HCT116 (cell line): ENCODE measurements around the gene CDK5RAP1. TPM values are rescaled to one million over a fixed set of nuclear protein-coding genes. Genes with fewer than 3 reads are reported as not detected.

Source experiments
- ATAC-seq: fragments of 200-7000 bp; cut with Tn5 transposase; 2 replicates; pipeline ENCODE4 v1.9.1; 2020; ENCODE audit warnings: mild to moderate bottlenecking, moderate library complexity
- Bru-seq: library from RNA; stranded (reverse); fragments of 400-500 nt; gene quantifications from one replicate; lab custom pipeline; 2021; lab: Mats Ljungman, UMichigan
- BruChase-seq, 2 experiments: library from RNA; stranded (reverse); fragments of 400-500 nt; gene quantifications; one replicate each; lab custom pipeline; 2021; lab: Mats Ljungman, UMichigan
- BruUV-seq: library from RNA; stranded (reverse); fragments of 400-500 nt; replicated peaks from 2 replicates; lab custom pipeline; 2021; lab: Mats Ljungman, UMichigan
- CTCF ChIA-PET: fragments of 300-600 bp; sonication (Branson Sonifier 250); formaldehyde crosslinking; loops from one replicate; lab custom pipeline; 2021; ENCODE audit warnings: antibody characterized with exemption; lab: Charles Lee
- POLR2A ChIA-PET: fragments of 300-600, 350-600 bp; sonication (Branson Sonifier 250); formaldehyde crosslinking; loops from one replicate; lab custom pipeline; 2021; ENCODE audit warnings: antibody characterized with exemption; lab: Charles Lee
- RAD21 ChIA-PET, 2 experiments: fragments of 300-600 bp; sonication (Branson Sonifier 250); formaldehyde crosslinking; loops; one replicate each; lab custom pipeline; 2023; ENCODE audit warnings: low total read pairs in 2 of 2; ENCODE audit not compliant: uncharacterized antibody in 2 of 2, unreplicated experiment in 2 of 2, low non-redundant PET in 1 of 2; lab: Charles Lee
- DNase-seq: peaks from one replicate; pipeline ENCODE4 v3.0.0-alpha.2; 2010; ENCODE audit warnings: low read depth, low spot score
- H2AFZ ChIP-seq: fragments of 200-600 bp; shearing (Covaris generic), sonication (generic); 2 replicates; pipeline ENCODE4 v1.6.1; 2017; ENCODE audit warnings: low read depth, mixed run types, mixed read lengths, antibody characterized with exemption, low read length; ENCODE audit not compliant: poor library complexity, severe bottlenecking
- H3K27ac ChIP-seq: 2 replicates; pipeline ENCODE4 v1.5.1; 2012; ENCODE audit warnings: low read depth, low read length
- H3K27me3 ChIP-seq: fragments of 200-600 bp; sonication (generic); 2 replicates; pipeline ENCODE4 v1.6.1; 2016; ENCODE audit warnings: mixed run types, low read length, mixed read lengths; ENCODE audit not compliant: insufficient read depth
- H3K36me3 ChIP-seq, 2 experiments: fragments of 200-500 bp in 1 of 2; fragments of 200-600 bp in 1 of 2; sonication (Bioruptor generic) in 1 of 2; sonication (generic) in 1 of 2; 2 replicates each; pipeline versions ENCODE4 v1.5.1 to v1.6.1; 2014 to 2016; ENCODE audit warnings: low read length in 2 of 2, inconsistent platforms in 1 of 2, mixed read lengths in 1 of 2, mixed run types in 1 of 2; ENCODE audit not compliant: insufficient read depth in 2 of 2, control insufficient read depth in 1 of 2
- H3K4me1 ChIP-seq, 2 experiments: fragments of 200-600 bp in 1 of 2; sonication (generic) in 1 of 2; 2 replicates each; pipeline versions ENCODE4 v1.5.1 to v1.6.1; 2012 to 2017; ENCODE audit warnings: low read length in 2 of 2, inconsistent platforms in 1 of 2, mild to moderate bottlenecking in 1 of 2, mixed read lengths in 1 of 2, mixed run types in 1 of 2, moderate library complexity in 1 of 2; ENCODE audit not compliant: insufficient read depth in 2 of 2, control insufficient read depth in 1 of 2
- H3K4me2 ChIP-seq: fragments of 200-600 bp; sonication (generic); 2 replicates; pipeline ENCODE4 v1.6.1; 2017; ENCODE audit warnings: mixed run types, low read length, mixed read lengths
- H3K4me3 ChIP-seq, 2 experiments: fragments of 200-600 bp in 1 of 2; sonication (generic) in 1 of 2; replicated peaks in 1 of 2; 2 replicates each; pipeline ENCODE4 v1.5.1; 2011 to 2016; ENCODE audit warnings: low read length in 2 of 2, control low read depth in 1 of 2, low read depth in 1 of 2, mild to moderate bottlenecking in 1 of 2, mixed read lengths in 1 of 2, mixed run types in 1 of 2
- H3K79me2 ChIP-seq: fragments of 200-600 bp; sonication (generic); 2 replicates; pipeline ENCODE4 v1.6.1; 2017; ENCODE audit warnings: mild to moderate bottlenecking, mixed run types, low read length, moderate library complexity, mixed read lengths; ENCODE audit not compliant: insufficient read depth
- H3K9ac ChIP-seq: fragments of 200-600 bp; sonication (generic); 2 replicates; pipeline ENCODE4 v1.6.1; 2016; ENCODE audit warnings: low read length, mixed read lengths
- H3K9me2 ChIP-seq: fragments of 200-600 bp; sonication (generic), shearing (Covaris generic); 2 replicates; pipeline ENCODE4 v1.6.1; 2017; ENCODE audit warnings: mixed run types, mild to moderate bottlenecking, moderate library complexity; ENCODE audit not compliant: insufficient read depth
- H3K9me3 ChIP-seq, 2 experiments: fragments of 200-500 bp in 1 of 2; fragments of 200-600 bp in 1 of 2; sonication (Bioruptor generic) in 1 of 2; sonication (generic) in 1 of 2; 2 replicates each; pipeline ENCODE4 v1.6.1; 2014 to 2017; ENCODE audit warnings: low read length in 2 of 2, mixed read lengths in 2 of 2, inconsistent platforms in 1 of 2, low read depth in 1 of 2, mild to moderate bottlenecking in 1 of 2, mixed run types in 1 of 2, moderate library complexity in 1 of 2; ENCODE audit not compliant: control insufficient read depth in 1 of 2, insufficient read depth in 1 of 2
- H4K20me1 ChIP-seq: fragments of 200-600 bp; sonication (generic), shearing (Covaris generic); 2 replicates; pipeline ENCODE4 v1.6.1; 2017; ENCODE audit warnings: mixed run types, mild to moderate bottlenecking, moderate library complexity; ENCODE audit not compliant: insufficient read depth
- CBX3 ChIP-seq: IDR thresholded peaks from 2 replicates; pipeline ENCODE4 v1.6.1; 2012; ENCODE audit warnings: low read depth
- CEBPB ChIP-seq: IDR thresholded peaks from 2 replicates; pipeline ENCODE4 v1.6.1; 2012; ENCODE audit warnings: low read depth
- CTCF ChIP-seq, 3 experiments: fragments of 200-600 bp in 1 of 3; sonication (generic) in 1 of 3; IDR thresholded peaks in 2 of 3; conservative IDR thresholded peaks in 1 of 3; 2 replicates each; pipeline ENCODE4 v1.5.1; 2012 to 2017; ENCODE audit warnings: low read depth in 2 of 3, low read length in 2 of 3, antibody characterized with exemption in 1 of 3, borderline replicate concordance in 1 of 3, control low read depth in 1 of 3, mild to moderate bottlenecking in 1 of 3, mixed read lengths in 1 of 3, mixed run types in 1 of 3, moderate library complexity in 1 of 3; ENCODE audit not compliant: insufficient read depth in 1 of 3
- EGR1 ChIP-seq: IDR thresholded peaks from 2 replicates; pipeline ENCODE4 v1.6.1; 2012; ENCODE audit warnings: low read depth
- EZH2 ChIP-seq: fragments of 200-600 bp; sonication (generic); IDR thresholded peaks from 2 replicates; pipeline ENCODE4 v1.6.1; 2017; ENCODE audit warnings: antibody characterized with exemption, mixed run types
- FOSL1 ChIP-seq: IDR thresholded peaks from 2 replicates; pipeline ENCODE4 v1.6.1; 2012; ENCODE audit warnings: low read depth
- MAX ChIP-seq: IDR thresholded peaks from 2 replicates; pipeline ENCODE4 v1.6.1; 2012
- POLR2A ChIP-seq: IDR thresholded peaks from 2 replicates; pipeline ENCODE4 v1.7.0; 2011; ENCODE audit warnings: borderline replicate concordance; ENCODE audit not compliant: insufficient read depth, insufficient read length; ENCODE audit errors: extremely low read depth
- POLR2AphosphoS5 ChIP-seq: IDR thresholded peaks from 2 replicates; pipeline ENCODE4 v1.6.1; 2011; ENCODE audit warnings: mild to moderate bottlenecking, low read depth, low read length, moderate library complexity
- RAD21 ChIP-seq: IDR thresholded peaks from 2 replicates; pipeline ENCODE4 v1.6.1; 2012; ENCODE audit warnings: low read depth, mild to moderate bottlenecking
- REST ChIP-seq: IDR thresholded peaks from 2 replicates; pipeline ENCODE4 v1.6.1; 2012; ENCODE audit warnings: low read depth
- SIN3A ChIP-seq: IDR thresholded peaks from 2 replicates; pipeline ENCODE4 v1.6.1; 2012; ENCODE audit warnings: low read depth
- SP1 ChIP-seq: IDR thresholded peaks from 2 replicates; pipeline ENCODE4 v1.6.1; 2012; ENCODE audit warnings: low read depth
- SRF ChIP-seq: IDR thresholded peaks from 2 replicates; pipeline ENCODE4 v1.6.1; 2012; ENCODE audit warnings: low read depth
- TCF7L2 ChIP-seq: IDR thresholded peaks from 2 replicates; pipeline ENCODE4 v1.7.0; 2011; ENCODE audit warnings: borderline replicate concordance, inconsistent platforms; ENCODE audit not compliant: insufficient read depth, insufficient read length; ENCODE audit errors: extremely low read depth
- YY1 ChIP-seq: IDR thresholded peaks from 2 replicates; pipeline ENCODE4 v1.6.1; 2011; ENCODE audit warnings: low read length, low read depth, moderate library complexity, mild to moderate bottlenecking; ENCODE audit not compliant: insufficient replicate concordance; ENCODE audit errors: extremely low read depth
- ZFX ChIP-seq: fragments of 450-650 bp; IDR thresholded peaks from 2 replicates; pipeline ENCODE4 v1.6.1; 2017
- ZNF274 ChIP-seq: fragments of 200-500 bp; sonication (Bioruptor generic); IDR thresholded peaks from 2 replicates; pipeline ENCODE4 v1.6.1; 2014; ENCODE audit warnings: mild to moderate bottlenecking, low read depth, low read length, inconsistent platforms
- intact Hi-C: fragments of 100-400 bp; cut with micrococcal nuclease; formaldehyde crosslinking; loops from 2 replicates; pipeline ENCODE4 v1.10.0; 2022
- long read RNA-seq: library from polyadenylated mRNA; unstranded; transcript quantifications from one replicate; pipeline ENCODE4 v2.0.0, GENCODE V29; 2021; ENCODE audit not compliant: unreplicated experiment
- polyA plus RNA-seq: library from polyadenylated mRNA; unstranded; fragments of >200 nt; gene quantifications from 2 replicates; pipeline ENCODE4 v1.2.1, GENCODE V29; 2012; ENCODE audit warnings: missing spikeins
- total RNA-seq: library from RNA; stranded (reverse); gene quantifications from one replicate; pipeline ENCODE4 v1.2.1, GENCODE V29; 2021; ENCODE audit not compliant: unreplicated experiment

CDK5RAP1 gene
- total RNA-seq, result 41.4 TPM
- 41.4 and 43.8 TPM in 2 replicates for polyA plus RNA-seq
- percentile 71 among the genes with signal in this experiment for Bru-seq, nascent RNA
- BruChase-seq, experiment 1, labeled RNA remaining after a 6-hour chase, result percentile 78 among the genes with signal in this experiment
- BruChase-seq, experiment 2, labeled RNA remaining after a 2-hour chase, result percentile 76 among the genes with signal in this experiment
- long read RNA-seq, transcript CDK5RAP1-202 (14 exons, 2,122 nt), result major isoform, 85 of 133 reads
- long read RNA-seq, partial matches to known transcripts, result 8 of 133 reads
- long read RNA-seq, other reads (novel, unspliced or antisense), result 36 of 133 reads

GRCh38 chr20:33401184-33401920 lies at the start of gene CDK5RAP1:
Gene CDK5RAP1 (minus strand): TSS chr20:33401519. CDS start chr20:33397064, 4,455 bp downstream.
- Histone ChIP-seq H3K36me3 (no peaks in the 10 kb centered on the region; a peak in 2 of 4 replicates), H4K20me1 (no peaks in the 10 kb centered on the region), H3K9me2 (no peaks in the 10 kb centered on the region), H3K4me1 (peaks cover 10 to 15% of the 10 kb centered on the region in 2 experiments), H3K4me2 (peak within 1 kb of the TSS; percentile 85), H3K9ac (peak within 1 kb of the TSS; percentile 79), H3K79me2 (peaks cover 51% of the 10 kb centered on the region), H3K9me3 (no peaks in the 10 kb centered on the region), H2AFZ (peak within 1 kb of the TSS; percentile 92), H3K27me3 (no peaks in the 10 kb centered on the region), H3K27ac (peak within 1 kb of the TSS; percentile 54), H3K4me3 (peak within 1 kb of the TSS; percentile 90 to 99)
- DNase-seq (peak; percentile 88), ATAC-seq (peak; percentile 90)
- POLR2A ChIA-PET, result interaction anchor here (0.9 to 1.0 kb wide), 3 partner anchors 14 to 711 kb away, joined by 3 to 5 read pairs (median 5); partner anchors contain the start of gene SNTA1
- BruUV-seq, result no TSS peak
- RAD21 ChIA-PET, result interaction anchor here in 1 of 2 experiments (1.0 to 1.4 kb wide), 2 partner anchors 44 to 267 kb away, joined by 3 read pairs; no protein-coding TSS in a partner anchor
- CTCF ChIA-PET, result interaction anchor here (0.8 to 1.9 kb wide), 3 partner anchors 12 to 252 kb away, joined by 3 to 6 read pairs (median 5); no protein-coding TSS in a partner anchor
- intact Hi-C loops, result loop anchor here (2.0 kb wide), 1 partner anchor 43 kb away; no protein-coding TSS in a partner anchor
- no peak for TF ChIP-seq FOSL1
- peak; percentile 84 for TF ChIP-seq SIN3A
- no peak for TF ChIP-seq CTCF (IDR thresholded peaks at IDR 0.05 in 2 of 3, conservative IDR thresholded peaks at IDR 0.05 in 1 of 3; ENCODE audit: borderline replicate concordance in 1 of 3, insufficient read depth in 1 of 3, low read depth in 2 of 3, low read length in 2 of 3)
- no peak for TF ChIP-seq REST
- TF ChIP-seq TCF7L2, result peak; percentile 64
- TF ChIP-seq CEBPB, result no peak
- no peak for TF ChIP-seq EZH2
- TF ChIP-seq ZNF274, result no peak
- peak; percentile 70 for TF ChIP-seq SP1
- TF ChIP-seq RAD21, result no peak
- peak; percentile 97 for TF ChIP-seq CBX3
- peak; percentile 90 for TF ChIP-seq ZFX
- TF ChIP-seq EGR1, result peak; percentile 32; the same call in 1 of the 2 replicates
- TF ChIP-seq YY1, result peak; percentile 85
- peak; percentile 79 for TF ChIP-seq POLR2AphosphoS5
- peak; percentile 52 for TF ChIP-seq POLR2A
- TF ChIP-seq MAX, result peak; percentile 87
- TF ChIP-seq SRF, result peak; percentile 87
